ENCODE results near the gene DDTL. TPM values are rescaled to one million over a fixed set of nuclear protein-coding genes. Genes with fewer than 3 reads are reported as not detected.

Gene DDTL
- total and polyA plus RNA-seq, 9 of the 15 experiments (the other 6 are each of a cell fraction or from before 2014, with no cell fraction given) = 0.05 to 1.7 (median 0.59) TPM; not detected in 4

DNA sequence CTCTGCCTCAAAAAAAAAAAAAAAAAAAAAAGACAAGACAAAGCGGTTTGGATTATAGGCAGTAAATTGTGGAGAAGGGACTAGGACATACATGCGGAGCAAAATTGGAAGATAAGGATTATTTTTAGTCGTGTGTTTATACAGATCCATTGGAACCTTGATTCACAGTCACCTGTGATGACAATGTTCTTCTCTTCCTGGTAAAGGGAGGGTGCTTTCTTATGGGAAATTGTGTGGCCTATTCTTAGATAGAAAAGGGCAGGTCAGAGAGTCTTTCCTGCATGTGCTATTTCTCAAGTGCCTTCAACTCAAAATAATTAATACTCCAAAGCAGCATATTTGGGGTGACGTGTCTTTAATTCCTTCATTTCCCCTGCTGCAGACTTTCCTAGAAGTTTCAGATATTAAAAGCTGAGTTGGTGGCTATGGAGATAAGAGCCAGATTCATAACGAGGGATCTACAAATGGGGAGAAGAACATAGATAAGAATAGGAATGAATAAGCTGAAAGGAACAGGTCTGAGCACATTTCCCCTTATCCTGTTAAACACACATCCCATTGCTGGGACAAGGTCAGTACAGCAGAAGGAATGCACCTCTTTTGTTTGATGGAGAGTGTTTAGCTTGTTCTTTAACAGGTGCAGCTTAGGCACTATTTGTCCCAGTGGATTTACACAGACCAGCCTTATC, 28.2 kb upstream of the DDTL start (continued):
- no peak for TF ChIP-seq MTA3 (IDR thresholded peaks at IDR 0.05; ENCODE audit: borderline replicate concordance)
- no peak for TF ChIP-seq NFIC (IDR thresholded peaks at IDR 0.05)
- TF ChIP-seq ZNF354B (CRISPR knock-in tag; IDR thresholded peaks at IDR 0.05) = no peak
- peak; percentile 42; the same call in 1 of the 2 replicates for TF ChIP-seq SOX6 (IDR thresholded peaks at IDR 0.05)
- TF ChIP-seq MCM2 (IDR thresholded peaks at IDR 0.05; ENCODE audit: low read depth) = no peak
- 0 out of 2 replicates have a peak, but pooled peaks have one; percentile 34 for TF ChIP-seq NCOR1 (IDR thresholded peaks at IDR 0.05)
- TF ChIP-seq KLF16 (IDR thresholded peaks at IDR 0.05) = no peak
- no peak for TF ChIP-seq NR2C1 (IDR thresholded peaks at IDR 0.05)
- no peak for TF ChIP-seq NR2C1 (tag; IDR thresholded peaks at IDR 0.05)
- peak; percentile 73 for TF ChIP-seq ARID1B (IDR thresholded peaks at IDR 0.05)
- TF ChIP-seq, protein P1, sequence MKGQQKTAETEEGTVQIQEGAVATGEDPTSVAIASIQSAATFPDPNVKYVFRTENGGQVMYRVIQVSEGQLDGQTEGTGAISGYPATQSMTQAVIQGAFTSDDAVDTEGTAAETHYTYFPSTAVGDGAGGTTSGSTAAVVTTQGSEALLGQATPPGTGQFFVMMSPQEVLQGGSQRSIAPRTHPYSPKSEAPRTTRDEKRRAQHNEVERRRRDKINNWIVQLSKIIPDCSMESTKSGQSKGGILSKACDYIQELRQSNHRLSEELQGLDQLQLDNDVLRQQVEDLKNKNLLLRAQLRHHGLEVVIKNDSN (CRISPR knock-in tag; IDR thresholded peaks at IDR 0.05) = no peak
- no peak for TF ChIP-seq FOXJ2 (tag; IDR thresholded peaks at IDR 0.05)
- TF ChIP-seq, protein P2, sequence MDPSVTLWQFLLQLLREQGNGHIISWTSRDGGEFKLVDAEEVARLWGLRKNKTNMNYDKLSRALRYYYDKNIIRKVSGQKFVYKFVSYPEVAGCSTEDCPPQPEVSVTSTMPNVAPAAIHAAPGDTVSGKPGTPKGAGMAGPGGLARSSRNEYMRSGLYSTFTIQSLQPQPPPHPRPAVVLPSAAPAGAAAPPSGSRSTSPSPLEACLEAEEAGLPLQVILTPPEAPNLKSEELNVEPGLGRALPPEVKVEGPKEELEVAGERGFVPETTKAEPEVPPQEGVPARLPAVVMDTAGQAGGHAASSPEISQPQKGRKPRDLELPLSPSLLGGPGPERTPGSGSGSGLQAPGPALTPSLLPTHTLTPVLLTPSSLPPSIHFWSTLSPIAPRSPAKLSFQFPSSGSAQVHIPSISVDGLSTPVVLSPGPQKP (CRISPR knock-in tag; IDR thresholded peaks at IDR 0.05) = no peak
